ELR (cell line): ENCODE results near the gene CLMN.
A peak's percentile ranks its signal among the peaks of the same experiment; 100 is the strongest.

ENCODE experiments used
- DNase-seq: peaks from one replicate; pipeline ENCODE4 v3.0.0-alpha.2; 2015; ENCODE audit warnings: low read depth

CLMN gene

GRCh38 chr14:95137804-95138167 lies 181.9 kb downstream of the CLMN start:
- DNase-seq = no peak

- no peak for DNase-seq
These were observed 182.4 kb downstream of the CLMN start for GRCh38 chr14:95137164-95137803.

- no peak for DNase-seq
These were observed 183.1 kb downstream of the CLMN start for GRCh38 chr14:95136631-95137030.

- no peak for DNase-seq
These were observed 185.3 kb downstream of the CLMN start for GRCh38 chr14:95134304-95134933.

- DNase-seq = no peak
These were observed 186.4 kb downstream of the CLMN start for GRCh38 chr14:95133282-95133681.

GRCh38 chr14:95132760-95133159 lies 186.9 kb downstream of the CLMN start:
- peak; percentile 17 for DNase-seq
